ENCODE results near the gene CTSO. TPM values are rescaled to one million over a fixed set of nuclear protein-coding genes. Genes with fewer than 3 reads are reported as not detected.

The CTSO gene
- total RNA-seq, 1 experiment from 2014 or later: 2.9 TPM

DNA sequence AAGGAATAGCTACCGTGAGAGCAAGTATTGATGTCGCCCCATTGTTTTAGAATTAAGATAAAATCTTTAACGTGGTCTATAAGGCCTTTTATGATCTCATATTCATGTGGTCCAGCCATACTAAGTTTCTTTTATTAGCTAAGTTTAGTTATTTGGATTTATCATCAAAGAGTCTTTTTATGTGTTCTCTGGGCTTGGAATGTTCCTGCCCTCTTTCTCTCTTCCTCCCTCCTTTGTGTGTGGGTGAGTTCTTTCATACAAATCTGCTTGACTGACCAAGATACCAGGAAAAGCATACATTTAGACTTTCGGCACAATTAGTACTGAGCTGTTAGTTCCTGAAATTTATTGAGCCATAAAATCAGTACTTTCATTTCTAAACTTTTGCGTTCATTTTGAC is 38.9 kb downstream of the CTSO start:
- POLR2A ChIA-PET: no interaction called here
- no peaks in the 10 kb centered on the region for H3K27me3 ChIP-seq (replicated peaks; ENCODE audit: control insufficient read depth, insufficient read depth, low read length)
- H3K36me3 Mint-ChIP-seq (ENCODE audit: insufficient read depth, unreplicated experiment): no peaks in the 10 kb centered on the region
- H3K27me3 Mint-ChIP-seq (ENCODE audit: insufficient read depth, unreplicated experiment): no peaks in the 10 kb centered on the region
- no peaks in the 10 kb centered on the region; the same call in 1 of the 2 replicates for H3K9me3 ChIP-seq
- intact Hi-C loops (cut with micrococcal nuclease; ENCODE audit: unreplicated experiment): no loop called here
- TF ChIP-seq, protein P1, sequence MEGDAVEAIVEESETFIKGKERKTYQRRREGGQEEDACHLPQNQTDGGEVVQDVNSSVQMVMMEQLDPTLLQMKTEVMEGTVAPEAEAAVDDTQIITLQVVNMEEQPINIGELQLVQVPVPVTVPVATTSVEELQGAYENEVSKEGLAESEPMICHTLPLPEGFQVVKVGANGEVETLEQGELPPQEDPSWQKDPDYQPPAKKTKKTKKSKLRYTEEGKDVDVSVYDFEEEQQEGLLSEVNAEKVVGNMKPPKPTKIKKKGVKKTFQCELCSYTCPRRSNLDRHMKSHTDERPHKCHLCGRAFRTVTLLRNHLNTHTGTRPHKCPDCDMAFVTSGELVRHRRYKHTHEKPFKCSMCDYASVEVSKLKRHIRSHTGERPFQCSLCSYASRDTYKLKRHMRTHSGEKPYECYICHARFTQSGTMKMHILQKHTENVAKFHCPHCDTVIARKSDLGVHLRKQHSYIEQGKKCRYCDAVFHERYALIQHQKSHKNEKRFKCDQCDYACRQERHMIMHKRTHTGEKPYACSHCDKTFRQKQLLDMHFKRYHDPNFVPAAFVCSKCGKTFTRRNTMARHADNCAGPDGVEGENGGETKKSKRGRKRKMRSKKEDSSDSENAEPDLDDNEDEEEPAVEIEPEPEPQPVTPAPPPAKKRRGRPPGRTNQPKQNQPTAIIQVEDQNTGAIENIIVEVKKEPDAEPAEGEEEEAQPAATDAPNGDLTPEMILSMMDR (IDR thresholded peaks at IDR 0.05; ENCODE audit: insufficient read depth in 1 of 2, low read depth in 1 of 2, low read length in 1 of 2, severe bottlenecking in 1 of 2, unreplicated experiment in 1 of 2): no peak
- H3K36me3 ChIP-seq (ENCODE audit: control insufficient read depth, insufficient read depth, low read length): no peaks in the 10 kb centered on the region
- no peak for DNase-seq
- H3K9me3 Mint-ChIP-seq (ENCODE audit: unreplicated experiment): peaks cover 14% of the 10 kb centered on the region
- BruUV-seq (replicated peaks): no TSS peak
- H3K4me1 Mint-ChIP-seq (ENCODE audit: low read depth, unreplicated experiment): no peaks in the 10 kb centered on the region
- CTCF ChIA-PET: no interaction called here
- no peak overlapping the region for H3K4me3 ChIP-seq (ENCODE audit: low read depth, low read length)
- H3K4me3 Mint-ChIP-seq (ENCODE audit: unreplicated experiment): no peak overlapping the region
- no peaks in the 10 kb centered on the region for H3K4me1 ChIP-seq
- H3K27ac Mint-ChIP-seq (ENCODE audit: unreplicated experiment): no peak overlapping the region

DNA sequence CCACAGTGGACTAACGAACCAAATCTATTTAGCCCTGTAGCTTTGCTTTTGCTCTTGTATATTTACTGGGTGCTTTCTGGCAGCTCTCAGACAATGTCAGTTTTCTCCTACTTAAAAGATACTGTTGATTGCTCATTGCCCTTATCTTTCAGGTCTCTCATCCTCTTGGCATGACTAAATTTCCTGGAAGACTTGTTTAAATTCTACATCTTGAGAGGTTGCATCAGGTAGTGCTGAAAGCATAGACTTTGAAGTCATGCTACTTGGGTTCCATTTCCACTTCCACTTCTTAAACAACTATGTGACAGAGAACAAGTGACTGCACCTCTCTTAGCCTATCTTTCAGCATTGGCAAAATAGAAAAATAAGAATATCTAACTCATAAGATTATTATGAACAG is 41.8 kb downstream of the CTSO start:
- intact Hi-C loops (cut with micrococcal nuclease; ENCODE audit: unreplicated experiment): no loop called here
- DNase-seq: no peak
- ChIA-PET CTCF (no interaction called here), POLR2A (no interaction called here)
- H3K27me3 ChIP-seq (replicated peaks; ENCODE audit: control insufficient read depth, insufficient read depth, low read length): no peaks in the 10 kb centered on the region
- no peak overlapping the region for H3K4me3 ChIP-seq (ENCODE audit: low read depth, low read length)
- no peaks in the 10 kb centered on the region for H3K4me1 ChIP-seq
- no peaks in the 10 kb centered on the region for H3K4me1 Mint-ChIP-seq (ENCODE audit: low read depth, unreplicated experiment)
- H3K9me3 Mint-ChIP-seq (ENCODE audit: unreplicated experiment): peaks cover 14% of the 10 kb centered on the region
- H3K27me3 Mint-ChIP-seq (ENCODE audit: insufficient read depth, unreplicated experiment): no peaks in the 10 kb centered on the region
- TF ChIP-seq, protein P1 (IDR thresholded peaks at IDR 0.05; ENCODE audit: insufficient read depth in 1 of 2, low read depth in 1 of 2, low read length in 1 of 2, severe bottlenecking in 1 of 2, unreplicated experiment in 1 of 2): no peak
- H3K36me3 ChIP-seq (ENCODE audit: control insufficient read depth, insufficient read depth, low read length): no peaks in the 10 kb centered on the region
- no TSS peak for BruUV-seq (replicated peaks)
- no peaks in the 10 kb centered on the region; the same call in 1 of the 2 replicates for H3K9me3 ChIP-seq
- H3K27ac Mint-ChIP-seq (ENCODE audit: unreplicated experiment): no peak overlapping the region
- no peak overlapping the region for H3K4me3 Mint-ChIP-seq (ENCODE audit: unreplicated experiment)
- H3K36me3 Mint-ChIP-seq (ENCODE audit: insufficient read depth, unreplicated experiment): no peaks in the 10 kb centered on the region

DNA sequence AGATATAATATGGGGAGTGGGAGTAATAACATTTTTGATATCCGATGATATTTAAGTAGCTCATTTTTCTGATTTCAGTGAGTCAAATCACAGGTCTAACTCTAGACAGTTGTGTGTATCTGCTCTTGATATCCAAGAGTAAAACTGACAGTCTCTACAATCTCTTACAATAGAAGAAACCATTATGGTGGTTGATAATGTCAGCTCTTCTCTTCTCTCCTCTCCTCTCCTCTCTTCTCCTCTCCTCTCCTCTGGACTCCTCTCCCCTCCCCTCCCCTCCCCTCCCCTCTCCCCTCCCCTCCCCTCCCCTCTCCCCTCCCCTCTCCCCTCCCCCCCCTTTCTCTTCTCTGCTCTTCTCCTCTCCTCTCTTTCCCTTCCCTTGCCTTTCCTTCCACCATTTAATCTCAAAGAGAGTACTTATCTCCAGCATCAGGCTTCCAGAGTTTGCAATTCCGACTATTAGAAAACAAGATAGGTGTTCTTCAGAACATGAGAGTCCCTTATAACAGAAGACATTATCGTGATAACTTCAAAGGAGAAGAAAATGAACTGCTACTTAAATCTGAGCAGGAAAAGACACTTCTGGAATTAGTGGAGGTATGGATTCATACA is 43.9 kb downstream of the CTSO start:
- H3K27ac Mint-ChIP-seq (ENCODE audit: unreplicated experiment): no peak overlapping the region
- H3K9me3 ChIP-seq: peaks cover 4% of the 10 kb centered on the region
- CTCF ChIA-PET: no interaction called here
- no peaks in the 10 kb centered on the region for H3K4me1 Mint-ChIP-seq (ENCODE audit: low read depth, unreplicated experiment)
- no peak for DNase-seq
- H3K9me3 Mint-ChIP-seq (ENCODE audit: unreplicated experiment): peaks cover 14% of the 10 kb centered on the region
- H3K27me3 Mint-ChIP-seq (ENCODE audit: insufficient read depth, unreplicated experiment): no peaks in the 10 kb centered on the region
- H3K4me1 ChIP-seq: peaks cover 6% of the 10 kb centered on the region
- intact Hi-C loops (cut with micrococcal nuclease; ENCODE audit: unreplicated experiment): no loop called here
- H3K27me3 ChIP-seq (replicated peaks; ENCODE audit: control insufficient read depth, insufficient read depth, low read length): no peaks in the 10 kb centered on the region
- H3K36me3 ChIP-seq (ENCODE audit: control insufficient read depth, insufficient read depth, low read length): no peaks in the 10 kb centered on the region
- TF ChIP-seq, protein P1 (IDR thresholded peaks at IDR 0.05; ENCODE audit: insufficient read depth in 1 of 2, low read depth in 1 of 2, low read length in 1 of 2, severe bottlenecking in 1 of 2, unreplicated experiment in 1 of 2): no peak
- BruUV-seq (replicated peaks): no TSS peak
- H3K4me3 ChIP-seq (ENCODE audit: low read depth, low read length): no peak overlapping the region
- POLR2A ChIA-PET: no interaction called here
- H3K36me3 Mint-ChIP-seq (ENCODE audit: insufficient read depth, unreplicated experiment): no peaks in the 10 kb centered on the region
- no peak overlapping the region for H3K4me3 Mint-ChIP-seq (ENCODE audit: unreplicated experiment)

Measured in Caco-2 (cell line).